IMR-90 (cell line): ENCODE measurements around the gene PCDHA1. TPM values are rescaled to one million over a fixed set of nuclear protein-coding genes. Genes with fewer than 3 reads are reported as not detected.

ENCODE experiments used
- ATAC-seq: fragments of 200-7000 bp; cut with Tn5 transposase; 2 replicates; pipeline ENCODE4 v1.9.1; 2020; ENCODE audit warnings: low read depth, mild to moderate bottlenecking, moderate library complexity
- BruUV-seq: library from RNA; stranded (reverse); fragments of 400-500 nt; replicated peaks from 2 replicates; lab custom pipeline; 2021; lab: Mats Ljungman, UMichigan
- CTCF ChIA-PET: fragments of 300-600 bp; formaldehyde crosslinking; extraction: SDS; loops from one replicate; lab custom pipeline; 2021; ENCODE audit warnings: antibody characterized with exemption; lab: Yijun Ruan, JAX
- POLR2A ChIA-PET: fragments of 300-600 bp; sonication (Branson Sonifier 250); formaldehyde crosslinking; loops from one replicate; lab custom pipeline; 2022; ENCODE audit warnings: antibody characterized with exemption; ENCODE audit not compliant: unreplicated experiment; lab: Charles Lee
- DNase-seq: peaks from one replicate; pipeline ENCODE4 v3.0.0; 2013
- H2AFZ ChIP-seq: replicated peaks from 2 replicates; pipeline ENCODE3; 2013; ENCODE audit warnings: low read length, mild to moderate bottlenecking; ENCODE audit not compliant: poor library complexity
- H2AK5ac ChIP-seq: 2 replicates; pipeline ENCODE4 v1.6.1; 2013; ENCODE audit warnings: low read depth, low read length, inconsistent platforms
- H2AK9ac ChIP-seq: replicated peaks from 2 replicates; pipeline ENCODE3; 2013; ENCODE audit warnings: mild to moderate bottlenecking, low read depth, low read length, moderate library complexity; ENCODE audit not compliant: poor library complexity
- H2BK120ac ChIP-seq: 2 replicates; pipeline ENCODE4 v1.6.1; 2013; ENCODE audit warnings: low read depth, low read length, inconsistent platforms
- H2BK15ac ChIP-seq: 3 replicates; pipeline ENCODE4 v1.6.1; 2013; ENCODE audit warnings: low read depth, low read length, inconsistent platforms
- H2BK20ac ChIP-seq: 2 replicates; pipeline ENCODE4 v1.6.1; 2013; ENCODE audit warnings: low read depth, mild to moderate bottlenecking, inconsistent platforms, low read length, moderate library complexity
- H2BK5ac ChIP-seq: 2 replicates; pipeline ENCODE4 v1.6.1; 2013; ENCODE audit warnings: mild to moderate bottlenecking, low read depth, low read length, inconsistent platforms; ENCODE audit not compliant: poor library complexity, severe bottlenecking
- H3K14ac ChIP-seq: replicated peaks from 2 replicates; pipeline ENCODE4 v1.6.1; 2013; ENCODE audit warnings: low read depth, low read length, inconsistent platforms
- H3K18ac ChIP-seq: 2 replicates; pipeline ENCODE4 v1.6.1; 2013; ENCODE audit warnings: low read depth, low read length, control low read depth
- H3K23ac ChIP-seq: 2 replicates; pipeline ENCODE4 v1.6.1; 2013; ENCODE audit warnings: low read depth, low read length, inconsistent platforms
- H3K27ac ChIP-seq: 2 replicates; pipeline ENCODE4 v1.5.1; 2013; ENCODE audit warnings: mild to moderate bottlenecking, control low read depth, low read length; ENCODE audit not compliant: insufficient read depth
- H3K27me3 ChIP-seq: 2 replicates; pipeline ENCODE4 v1.6.1; 2013; ENCODE audit warnings: low read length; ENCODE audit not compliant: control insufficient read depth, insufficient read depth
- H3K36me3 ChIP-seq: 2 replicates; pipeline ENCODE4 v1.6.1; 2013; ENCODE audit warnings: low read length, mixed read lengths; ENCODE audit not compliant: control insufficient read depth, insufficient read depth
- H3K4ac ChIP-seq: 2 replicates; pipeline ENCODE4 v1.6.1; 2013; ENCODE audit warnings: low read depth, low read length, inconsistent platforms
- H3K4me1 ChIP-seq: 2 replicates; pipeline ENCODE4 v1.6.1; 2013; ENCODE audit warnings: low read length, mixed read lengths; ENCODE audit not compliant: control insufficient read depth, insufficient read depth
- H3K4me2 ChIP-seq: 2 replicates; pipeline ENCODE4 v1.6.1; 2013; ENCODE audit warnings: low read depth, mild to moderate bottlenecking, control low read depth, low read length, moderate library complexity
- H3K4me3 ChIP-seq: 2 replicates; pipeline ENCODE4 v1.5.1; 2013; ENCODE audit warnings: low read depth, mild to moderate bottlenecking, control low read depth, low read length, moderate library complexity; ENCODE audit not compliant: insufficient read depth
- H3K56ac ChIP-seq: 2 replicates; pipeline ENCODE4 v1.6.1; 2013; ENCODE audit warnings: low read length, inconsistent platforms; ENCODE audit not compliant: insufficient read depth; ENCODE audit errors: extremely low read depth
- H3K79me1 ChIP-seq, 2 experiments: 2 replicates each; pipeline ENCODE4 v1.6.1; 2013; ENCODE audit warnings: low read length in 2 of 2, inconsistent platforms in 1 of 2, low read depth in 1 of 2
- H3K9ac ChIP-seq: 2 replicates; pipeline ENCODE4 v1.6.1; 2013; ENCODE audit warnings: low read depth, low read length, control low read depth
- H3K9me1 ChIP-seq: 2 replicates; pipeline ENCODE4 v1.6.1; 2013; ENCODE audit warnings: low read length, inconsistent platforms; ENCODE audit not compliant: insufficient read depth
- H3K9me3 ChIP-seq: 2 replicates; pipeline ENCODE4 v1.6.1; 2013; ENCODE audit warnings: low read length; ENCODE audit not compliant: control insufficient read depth, insufficient read depth
- H4K20me1 ChIP-seq: 2 replicates; pipeline ENCODE4 v1.6.1; 2013; ENCODE audit warnings: low read length, inconsistent platforms; ENCODE audit not compliant: insufficient read depth
- H4K5ac ChIP-seq: 2 replicates; pipeline ENCODE4 v1.6.1; 2013; ENCODE audit warnings: mild to moderate bottlenecking, low read depth, low read length, control low read depth
- H4K8ac ChIP-seq, 2 experiments: 2 replicates each; pipeline ENCODE4 v1.6.1; 2013; ENCODE audit warnings: low read depth in 2 of 2, low read length in 2 of 2, control low read depth in 1 of 2, inconsistent platforms in 1 of 2
- H4K91ac ChIP-seq: 2 replicates; pipeline ENCODE4 v1.6.1; 2013; ENCODE audit warnings: low read depth, low read length, inconsistent platforms; ENCODE audit not compliant: insufficient read depth
- BHLHE40 ChIP-seq: fragments of 150-350 bp; IDR thresholded peaks from 2 replicates; pipeline ENCODE4 v1.6.1; 2016; ENCODE audit warnings: mild to moderate bottlenecking, low read depth, low read length
- CHD1 ChIP-seq: IDR thresholded peaks from 2 replicates; pipeline ENCODE4 v1.6.1; 2012; ENCODE audit warnings: low read depth, low read length, improper control_type of control experiment
- CTCF ChIP-seq: conservative IDR thresholded peaks from 2 replicates; pipeline ENCODE4 v1.5.1; 2012; ENCODE audit warnings: mild to moderate bottlenecking, low read depth, low read length, improper control_type of control experiment
- FOS ChIP-seq: fragments of 150-350 bp; IDR thresholded peaks from 2 replicates; pipeline ENCODE4 v1.6.1; 2016; ENCODE audit warnings: low read depth, low read length
- MAFK ChIP-seq: IDR thresholded peaks from 2 replicates; pipeline ENCODE4 v1.6.1; 2012; ENCODE audit warnings: low read depth, low read length, improper control_type of control experiment
- MAZ ChIP-seq: IDR thresholded peaks from 2 replicates; pipeline ENCODE4 v1.6.1; 2012; ENCODE audit warnings: low read depth, mild to moderate bottlenecking, low read length, improper control_type of control experiment, moderate library complexity, borderline replicate concordance
- MXI1 ChIP-seq: IDR thresholded peaks from 2 replicates; pipeline ENCODE4 v1.6.1; 2012; ENCODE audit warnings: low read depth, mild to moderate bottlenecking, low read length, moderate library complexity, borderline replicate concordance
- RAD21 ChIP-seq: IDR thresholded peaks from 2 replicates; pipeline ENCODE4 v1.6.1; 2012; ENCODE audit warnings: low read length, improper control_type of control experiment
- RFX5 ChIP-seq: IDR thresholded peaks from 2 replicates; pipeline ENCODE4 v1.8.0; 2012; ENCODE audit warnings: low read depth, mild to moderate bottlenecking, low read length, moderate library complexity
- SMC3 ChIP-seq: fragments of 150-350 bp; IDR thresholded peaks from 2 replicates; pipeline ENCODE4 v1.6.1; 2016; ENCODE audit warnings: low read depth, mild to moderate bottlenecking, antibody characterized with exemption, low read length, moderate library complexity
- USF2 ChIP-seq: fragments of 150-350 bp; IDR thresholded peaks from 2 replicates; pipeline ENCODE4 v1.6.1; 2017; ENCODE audit warnings: mild to moderate bottlenecking, antibody characterized with exemption, low read length, low read depth
- WGBS, 2 experiments: methylation state at CpG; one replicate each; pipeline versions ENCODE4 v1.1.5 to v1.1.7; 2013; ENCODE audit warnings: missing lambda C conversion rate in 2 of 2; ENCODE audit not compliant: insufficient read length in 1 of 2; ENCODE audit errors: extremely low coverage in 2 of 2; 5-methylcytosine and 5-hydroxymethylcytosine counted together
- dilution Hi-C: fragments of 300-500 bp; cut with HindIII; formaldehyde crosslinking; loops from one replicate; pipeline ENCODE4 v1.14.3; 2018; ENCODE audit warnings: low sequenced_read_pairs; ENCODE audit not compliant: unreplicated experiment
- in situ Hi-C: fragments of 300-500 bp; cut with MboI; formaldehyde crosslinking; loops from 3 replicates; pipeline ENCODE4 v1.14.3; 2019; ENCODE audit warnings: low sequenced_read_pairs, inconsistent platforms, mixed read lengths
- intact Hi-C: fragments of 100-400 bp; cut with micrococcal nuclease; formaldehyde crosslinking; loops from 2 replicates; pipeline ENCODE4 v1.10.0; 2022
- polyA plus RNA-seq, 3 experiments: library from polyadenylated mRNA; depleted of rRNA; stranded (reverse); fragments of >200 nt; gene quantifications; 2 replicates each; pipeline ENCODE4 v1.2.3, GENCODE V29; 2012; ENCODE audit warnings: low replicate concordance in 1 of 3
- total RNA-seq: library from RNA; depleted of rRNA; stranded (reverse); fragments of >200 nt; gene quantifications from 2 replicates; pipeline ENCODE4 v1.2.3, GENCODE V29; 2012
- TF ChIP-seq, protein P1 (sequence below): fragments of 150-350 bp; IDR thresholded peaks from 2 replicates; pipeline ENCODE4 v1.6.1; 2016; ENCODE audit warnings: low read depth, mild to moderate bottlenecking, low read length, moderate library complexity, borderline replicate concordance

Gene PCDHA1
- total and polyA plus RNA-seq, 2 of the 4 experiments (the other 2 are of a cell fraction) = under 0.01 to 0.05 TPM

DNA sequence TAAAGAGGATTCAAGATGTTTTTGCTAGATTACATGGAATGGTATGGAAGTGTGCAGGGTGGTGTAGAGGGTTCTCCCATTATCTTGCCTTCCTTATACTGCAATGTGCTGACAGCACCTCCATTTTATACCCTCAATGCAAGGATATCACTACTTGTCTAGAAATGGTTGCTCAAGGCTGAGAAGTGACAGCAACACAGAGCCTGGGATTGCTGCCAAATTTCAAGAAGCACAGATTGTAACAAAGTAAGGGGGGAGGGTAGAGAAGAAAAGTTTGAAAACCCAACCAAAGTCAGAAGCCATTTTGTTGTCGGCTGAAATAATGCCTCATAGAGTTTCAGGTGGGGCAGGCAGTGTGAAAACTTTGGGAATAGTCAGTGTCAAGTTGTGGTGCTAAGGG, 210.1 kb downstream of the PCDHA1 start:
- H3K56ac ChIP-seq = no peak overlapping the region
- intact Hi-C loops (no loop called here), dilution Hi-C loops (no loop called here), in situ Hi-C loops (no loop called here)
- no peak overlapping the region for H3K14ac ChIP-seq
- H2BK20ac ChIP-seq = no peak overlapping the region
- H2BK15ac ChIP-seq = no peak overlapping the region
- no peak overlapping the region for H3K4ac ChIP-seq
- H3K9me3 ChIP-seq = peaks cover 15% of the 10 kb centered on the region
- H3K9me1 ChIP-seq = no peaks in the 10 kb centered on the region
- ChIA-PET CTCF (no interaction called here), POLR2A (no interaction called here)
- H3K4me1 ChIP-seq = no peaks in the 10 kb centered on the region
- no peak overlapping the region for H2AK5ac ChIP-seq
- H2BK5ac ChIP-seq = no peak overlapping the region
- H3K18ac ChIP-seq = no peak overlapping the region
- no TSS peak for BruUV-seq
- TF ChIP-seq FOS = no peak
- TF ChIP-seq CTCF = no peak
- TF ChIP-seq RFX5 = no peak
- TF ChIP-seq MXI1 = no peak
- TF ChIP-seq RAD21 = no peak
- TF ChIP-seq SMC3 = no peak
- TF ChIP-seq USF2 = no peak
- TF ChIP-seq CHD1 = no peak
- no peak for TF ChIP-seq MAFK
- TF ChIP-seq, protein P1, sequence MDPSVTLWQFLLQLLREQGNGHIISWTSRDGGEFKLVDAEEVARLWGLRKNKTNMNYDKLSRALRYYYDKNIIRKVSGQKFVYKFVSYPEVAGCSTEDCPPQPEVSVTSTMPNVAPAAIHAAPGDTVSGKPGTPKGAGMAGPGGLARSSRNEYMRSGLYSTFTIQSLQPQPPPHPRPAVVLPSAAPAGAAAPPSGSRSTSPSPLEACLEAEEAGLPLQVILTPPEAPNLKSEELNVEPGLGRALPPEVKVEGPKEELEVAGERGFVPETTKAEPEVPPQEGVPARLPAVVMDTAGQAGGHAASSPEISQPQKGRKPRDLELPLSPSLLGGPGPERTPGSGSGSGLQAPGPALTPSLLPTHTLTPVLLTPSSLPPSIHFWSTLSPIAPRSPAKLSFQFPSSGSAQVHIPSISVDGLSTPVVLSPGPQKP = no peak
- TF ChIP-seq BHLHE40 = no peak
- TF ChIP-seq MAZ = no peak
- DNase-seq = no peak
- no peak overlapping the region for H3K27ac ChIP-seq
- no peaks in the 10 kb centered on the region for H3K36me3 ChIP-seq
- no peak overlapping the region for H2AFZ ChIP-seq
- ATAC-seq = no peak
- no peaks in the 10 kb centered on the region for H3K79me1 ChIP-seq
- no peak overlapping the region for H2AK9ac ChIP-seq
- H3K4me3 ChIP-seq = no peak overlapping the region
- H4K8ac ChIP-seq = no peak overlapping the region
- no peak overlapping the region for H2BK120ac ChIP-seq
- no peak overlapping the region for H3K4me2 ChIP-seq
- no peak overlapping the region for H3K23ac ChIP-seq
- no peak overlapping the region for H3K9ac ChIP-seq
- WGBS, 2 experiments = 20% methylated on average over 1 of the region's 1 CpG; no CpG with 5 or more reads in 1 of the 2 experiments
- H4K91ac ChIP-seq = no peak overlapping the region
- no peaks in the 10 kb centered on the region for H4K20me1 ChIP-seq
- no peak overlapping the region for H4K5ac ChIP-seq
- H3K27me3 ChIP-seq = no peaks in the 10 kb centered on the region
